GM13976 (cell line): Measurements from ENCODE around the gene UCHL5.

Experiments
- DNase-seq: peaks from one replicate; pipeline ENCODE4 v3.0.0; 2012; ENCODE audit warnings: low spot score
- in situ Hi-C: fragments of 300-500 bp; cut with MboI; formaldehyde crosslinking; loops from one replicate; pipeline ENCODE4 v1.12.0; 2022; ENCODE audit warnings: low sequenced_read_pairs, mixed read lengths, inconsistent platforms; ENCODE audit not compliant: unreplicated experiment
- TF ChIP-seq, protein P1 (sequence below): IDR thresholded peaks from 2 replicates; pipeline ENCODE4 v1.5.1; 2012; ENCODE audit warnings: borderline replicate concordance, mild to moderate bottlenecking; ENCODE audit not compliant: insufficient read depth; ENCODE audit errors: extremely low read depth, missing control alignments, control extremely low read depth

UCHL5 gene

DNA sequence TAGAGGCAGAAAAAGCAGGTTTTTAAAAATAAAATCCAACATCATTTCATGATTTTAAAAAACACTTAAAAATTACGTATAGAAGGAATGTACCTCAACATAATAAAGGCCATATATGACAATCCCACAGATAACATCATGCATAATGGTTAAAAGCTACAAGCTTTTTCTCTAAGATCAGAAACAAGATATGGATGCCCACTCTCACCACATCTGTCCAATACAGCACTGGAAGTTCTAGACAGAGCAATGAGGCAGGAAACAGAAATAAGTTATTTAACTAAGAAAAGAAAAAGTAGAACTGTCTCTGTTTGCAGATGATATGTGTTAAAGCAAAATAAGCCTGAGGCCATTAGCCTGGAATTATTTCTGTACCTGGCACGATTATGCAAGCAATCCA, 96.3 kb downstream of the UCHL5 start:
- TF ChIP-seq, protein P1, sequence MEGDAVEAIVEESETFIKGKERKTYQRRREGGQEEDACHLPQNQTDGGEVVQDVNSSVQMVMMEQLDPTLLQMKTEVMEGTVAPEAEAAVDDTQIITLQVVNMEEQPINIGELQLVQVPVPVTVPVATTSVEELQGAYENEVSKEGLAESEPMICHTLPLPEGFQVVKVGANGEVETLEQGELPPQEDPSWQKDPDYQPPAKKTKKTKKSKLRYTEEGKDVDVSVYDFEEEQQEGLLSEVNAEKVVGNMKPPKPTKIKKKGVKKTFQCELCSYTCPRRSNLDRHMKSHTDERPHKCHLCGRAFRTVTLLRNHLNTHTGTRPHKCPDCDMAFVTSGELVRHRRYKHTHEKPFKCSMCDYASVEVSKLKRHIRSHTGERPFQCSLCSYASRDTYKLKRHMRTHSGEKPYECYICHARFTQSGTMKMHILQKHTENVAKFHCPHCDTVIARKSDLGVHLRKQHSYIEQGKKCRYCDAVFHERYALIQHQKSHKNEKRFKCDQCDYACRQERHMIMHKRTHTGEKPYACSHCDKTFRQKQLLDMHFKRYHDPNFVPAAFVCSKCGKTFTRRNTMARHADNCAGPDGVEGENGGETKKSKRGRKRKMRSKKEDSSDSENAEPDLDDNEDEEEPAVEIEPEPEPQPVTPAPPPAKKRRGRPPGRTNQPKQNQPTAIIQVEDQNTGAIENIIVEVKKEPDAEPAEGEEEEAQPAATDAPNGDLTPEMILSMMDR: no peak
- in situ Hi-C loops: no loop called here
- no peak for DNase-seq
